ENCODE data around the gene PANX2. TPM values are rescaled to one million over a fixed set of nuclear protein-coding genes. Genes with fewer than 3 reads are reported as not detected.

PANX2 gene
- total RNA-seq, 1 experiment from 2014 or later: 0.77 TPM

DNA sequence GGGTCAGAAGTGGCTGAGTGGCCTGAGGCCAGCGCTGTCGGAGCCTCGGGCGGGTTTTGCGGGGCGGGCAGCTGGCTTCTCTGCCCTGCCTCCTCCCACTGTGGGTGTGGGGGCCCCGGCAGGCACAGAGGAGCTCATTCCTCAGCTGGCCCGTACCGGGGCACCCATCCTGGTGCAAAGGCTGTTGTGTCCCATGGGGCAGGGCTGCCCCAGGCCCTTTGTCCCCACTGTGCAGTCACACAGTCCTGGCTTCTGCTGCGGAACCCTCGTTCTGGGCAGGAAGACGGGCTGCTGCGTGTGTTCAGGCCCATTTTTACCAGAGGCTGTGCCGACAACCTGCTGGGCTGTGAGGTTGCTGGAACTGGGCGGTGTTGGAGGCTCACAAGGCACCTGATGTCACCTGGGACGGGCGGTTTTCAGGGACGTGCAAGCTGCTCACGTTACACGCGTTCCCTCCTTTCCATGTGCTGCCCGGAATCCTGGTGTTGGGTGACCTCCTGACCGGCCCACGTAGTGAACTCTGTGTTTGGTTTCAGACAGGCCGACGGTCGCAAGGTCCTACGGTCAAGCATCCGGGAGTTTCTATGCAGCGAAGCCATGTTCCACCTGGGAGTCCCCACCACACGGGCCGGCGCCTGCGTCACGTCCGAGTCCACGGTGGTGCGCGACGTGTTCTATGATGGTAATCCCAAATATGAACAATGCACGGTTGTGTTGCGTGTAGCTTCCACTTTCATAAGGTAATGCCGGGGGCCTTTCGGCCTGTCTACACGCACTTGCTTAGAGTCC is 35.4 kb downstream of the PANX2 start:
- BruUV-seq (replicated peaks): no TSS peak
- DNase-seq (ENCODE audit: unreplicated experiment): no peak
- ChIA-PET CTCF (interaction anchor here (0.6 to 3.1 kb wide), 4 partner anchors 10 to 57 kb away, joined by 3 to 14 read pairs (median 4); no protein-coding TSS in a partner anchor), POLR2A (interaction anchor here (0.9 to 1.0 kb wide), 2 partner anchors 15 to 88 kb away, joined by 3 to 4 read pairs; no protein-coding TSS in a partner anchor)
- Mint-ChIP-seq H3K4me3 (ENCODE audit: unreplicated experiment) (no peak overlapping the region), H3K9me3 (ENCODE audit: unreplicated experiment) (no peaks in the 10 kb centered on the region), H3K27me3 (ENCODE audit: insufficient read depth, unreplicated experiment) (no peaks in the 10 kb centered on the region), H3K36me3 (ENCODE audit: insufficient read depth, unreplicated experiment) (peaks cover 72% of the 10 kb centered on the region), H3K4me1 (ENCODE audit: insufficient read depth, unreplicated experiment) (peaks cover 6% of the 10 kb centered on the region), H3K27ac (ENCODE audit: low read depth, unreplicated experiment) (no peak overlapping the region)
- intact Hi-C loops (cut with micrococcal nuclease): no loop called here
- TF ChIP-seq, protein P1, sequence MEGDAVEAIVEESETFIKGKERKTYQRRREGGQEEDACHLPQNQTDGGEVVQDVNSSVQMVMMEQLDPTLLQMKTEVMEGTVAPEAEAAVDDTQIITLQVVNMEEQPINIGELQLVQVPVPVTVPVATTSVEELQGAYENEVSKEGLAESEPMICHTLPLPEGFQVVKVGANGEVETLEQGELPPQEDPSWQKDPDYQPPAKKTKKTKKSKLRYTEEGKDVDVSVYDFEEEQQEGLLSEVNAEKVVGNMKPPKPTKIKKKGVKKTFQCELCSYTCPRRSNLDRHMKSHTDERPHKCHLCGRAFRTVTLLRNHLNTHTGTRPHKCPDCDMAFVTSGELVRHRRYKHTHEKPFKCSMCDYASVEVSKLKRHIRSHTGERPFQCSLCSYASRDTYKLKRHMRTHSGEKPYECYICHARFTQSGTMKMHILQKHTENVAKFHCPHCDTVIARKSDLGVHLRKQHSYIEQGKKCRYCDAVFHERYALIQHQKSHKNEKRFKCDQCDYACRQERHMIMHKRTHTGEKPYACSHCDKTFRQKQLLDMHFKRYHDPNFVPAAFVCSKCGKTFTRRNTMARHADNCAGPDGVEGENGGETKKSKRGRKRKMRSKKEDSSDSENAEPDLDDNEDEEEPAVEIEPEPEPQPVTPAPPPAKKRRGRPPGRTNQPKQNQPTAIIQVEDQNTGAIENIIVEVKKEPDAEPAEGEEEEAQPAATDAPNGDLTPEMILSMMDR (IDR thresholded peaks at IDR 0.05; ENCODE audit: unreplicated experiment): no peak

DNA sequence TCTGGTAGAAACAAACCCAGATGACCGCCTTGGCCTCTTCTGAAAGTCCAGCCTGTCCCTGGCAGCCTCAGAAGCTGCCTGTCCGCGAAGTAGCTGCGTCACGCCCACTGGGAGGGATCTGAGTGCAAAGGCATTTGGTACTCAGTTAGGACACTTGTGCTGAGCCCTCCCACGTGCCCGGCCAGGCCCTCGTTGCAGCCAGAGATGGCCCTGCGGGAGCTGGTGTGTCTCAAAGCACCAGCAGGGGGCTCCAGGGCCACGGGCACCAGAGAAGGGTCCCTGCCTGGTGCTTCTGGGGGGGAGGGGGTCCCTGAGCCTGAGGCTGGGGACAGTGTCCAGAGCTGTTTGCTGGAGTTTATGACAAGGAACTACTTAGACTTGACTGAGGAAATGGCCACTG is 36.1 kb downstream of the PANX2 start:
- H3K9me3 Mint-ChIP-seq (ENCODE audit: unreplicated experiment): no peaks in the 10 kb centered on the region
- CTCF ChIA-PET: interaction anchor here (0.6 to 3.1 kb wide), 4 partner anchors 9 to 58 kb away, joined by 3 to 14 read pairs (median 4); no protein-coding TSS in a partner anchor
- TF ChIP-seq, protein P1 (IDR thresholded peaks at IDR 0.05; ENCODE audit: unreplicated experiment): no peak
- no peaks in the 10 kb centered on the region for H3K27me3 Mint-ChIP-seq (ENCODE audit: insufficient read depth, unreplicated experiment)
- H3K4me1 Mint-ChIP-seq (ENCODE audit: insufficient read depth, unreplicated experiment): peaks cover 6% of the 10 kb centered on the region
- no TSS peak for BruUV-seq (replicated peaks)
- peaks cover 72% of the 10 kb centered on the region for H3K36me3 Mint-ChIP-seq (ENCODE audit: insufficient read depth, unreplicated experiment)
- intact Hi-C loops (cut with micrococcal nuclease): no loop called here
- DNase-seq (ENCODE audit: unreplicated experiment): no peak
- POLR2A ChIA-PET: interaction anchor here (0.9 to 1.0 kb wide), 2 partner anchors 15 to 88 kb away, joined by 3 to 4 read pairs; no protein-coding TSS in a partner anchor
- no peak overlapping the region for H3K4me3 Mint-ChIP-seq (ENCODE audit: unreplicated experiment)
- no peak overlapping the region for H3K27ac Mint-ChIP-seq (ENCODE audit: low read depth, unreplicated experiment)

DNA sequence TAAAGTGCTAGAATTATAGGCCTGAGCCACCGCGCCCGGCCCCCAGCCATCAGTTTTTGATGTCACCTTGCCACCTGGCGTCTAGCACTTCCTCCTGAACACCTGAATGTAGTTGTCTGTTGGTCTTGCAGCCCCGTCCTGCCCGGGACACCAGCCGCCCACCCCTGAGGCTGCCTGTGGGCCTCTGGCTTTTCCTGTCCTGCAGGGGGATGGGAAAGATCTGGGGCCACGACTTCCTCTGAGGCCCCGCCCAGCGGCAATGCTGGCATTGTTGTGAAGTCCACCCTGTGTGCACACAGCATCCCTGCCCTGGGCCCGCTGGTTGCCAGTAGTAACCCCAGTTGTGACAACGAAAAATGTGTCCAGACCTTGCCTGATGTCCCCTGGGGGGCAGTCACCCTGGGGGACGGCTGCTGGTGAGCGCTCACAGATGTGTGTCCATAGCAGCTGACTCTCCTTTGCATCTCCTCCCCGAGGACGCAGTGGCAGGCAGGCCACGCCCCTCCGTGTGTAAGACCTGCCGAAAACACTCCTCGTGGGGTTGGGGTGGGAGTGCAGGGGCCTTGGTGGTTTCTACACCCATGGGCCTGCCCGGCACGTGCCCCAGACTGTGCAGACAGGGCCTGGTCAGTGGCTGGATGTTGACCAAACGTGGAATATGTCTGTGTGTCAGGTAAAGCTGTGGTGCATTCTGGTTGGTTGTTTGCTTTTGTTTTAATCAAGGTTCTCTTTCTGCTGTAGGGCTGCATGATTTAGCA is 37.0 kb downstream of the PANX2 start:
- H3K36me3 Mint-ChIP-seq (ENCODE audit: insufficient read depth, unreplicated experiment): peaks cover 74% of the 10 kb centered on the region
- intact Hi-C loops (cut with micrococcal nuclease): no loop called here
- BruUV-seq (replicated peaks): no TSS peak
- H3K9me3 Mint-ChIP-seq (ENCODE audit: unreplicated experiment): no peaks in the 10 kb centered on the region
- no peak overlapping the region for H3K4me3 Mint-ChIP-seq (ENCODE audit: unreplicated experiment)
- H3K4me1 Mint-ChIP-seq (ENCODE audit: insufficient read depth, unreplicated experiment): peaks cover 6% of the 10 kb centered on the region
- no peaks in the 10 kb centered on the region for H3K27me3 Mint-ChIP-seq (ENCODE audit: insufficient read depth, unreplicated experiment)
- H3K27ac Mint-ChIP-seq (ENCODE audit: low read depth, unreplicated experiment): no peak overlapping the region
- no peak for DNase-seq (ENCODE audit: unreplicated experiment)
- POLR2A ChIA-PET: interaction anchor here (2.1 kb wide), 1 partner anchor 13 kb away, joined by 7 read pairs; no protein-coding TSS in a partner anchor
- CTCF ChIA-PET: interaction anchor here (0.7 to 3.1 kb wide), 7 partner anchors 16 to 160 kb away, joined by 3 to 14 read pairs (median 4); no protein-coding TSS in a partner anchor
- TF ChIP-seq, protein P1 (IDR thresholded peaks at IDR 0.05; ENCODE audit: unreplicated experiment): no peak

All from MCF 10A (cell line).